ENCODE results near the gene FOXF2.

The FOXF2 gene

GRCh38 chr6:1376653-1377052 lies 12.7 kb upstream of the FOXF2 start:
- no peak overlapping the region for H3K4me3 ChIP-seq (ENCODE audit: low read length)
- no peak for DNase-seq (ENCODE audit: low read depth, low spot score)

GRCh38 chr6:1377526-1377925 lies 11.8 kb upstream of the FOXF2 start:
- DNase-seq (ENCODE audit: low read depth, low spot score), result no peak

GRCh38 chr6:1378065-1379016 lies 11.0 kb upstream of the FOXF2 start:
- H3K4me3 ChIP-seq (ENCODE audit: low read length), result no peak overlapping the region
- no peak for DNase-seq (ENCODE audit: low read depth, low spot score)

More at GRCh38 chr6:1377526-1377925, 11.8 kb upstream of the FOXF2 start:
- no peak overlapping the region for H3K4me3 ChIP-seq (ENCODE audit: low read length)

- no peak for DNase-seq (ENCODE audit: low read depth, low spot score)
Measured at GRCh38 chr6:1379017-1379787, 10.2 kb upstream of the FOXF2 start.

GRCh38 chr6:1379788-1380147 lies 9.6 kb upstream of the FOXF2 start:
- no peak overlapping the region for H3K4me3 ChIP-seq (ENCODE audit: low read length)
- no peak for DNase-seq (ENCODE audit: low read depth, low spot score)

More at GRCh38 chr6:1379017-1379787, 10.2 kb upstream of the FOXF2 start:
- no peak overlapping the region for H3K4me3 ChIP-seq (ENCODE audit: low read length)

- H3K4me3 ChIP-seq (ENCODE audit: low read length), result no peak overlapping the region
Measured at GRCh38 chr6:1380625-1381427, 8.6 kb upstream of the FOXF2 start.

GRCh38 chr6:1381481-1382330 lies 7.7 kb upstream of the FOXF2 start:
- H3K4me3 ChIP-seq (ENCODE audit: low read length), result no peak overlapping the region
- DNase-seq (ENCODE audit: low read depth, low spot score), result no peak

More at GRCh38 chr6:1380625-1381427, 8.6 kb upstream of the FOXF2 start:
- no peak for DNase-seq (ENCODE audit: low read depth, low spot score)

- no peak overlapping the region for H3K4me3 ChIP-seq (ENCODE audit: low read length)
- no peak for DNase-seq (ENCODE audit: low read depth, low spot score)
Measured at GRCh38 chr6:1382331-1382882, 7.0 kb upstream of the FOXF2 start.

- H3K4me3 ChIP-seq (ENCODE audit: low read length), result no peak overlapping the region
Measured at GRCh38 chr6:1382883-1383728, 6.3 kb upstream of the FOXF2 start.

GRCh38 chr6:1383729-1384548 lies 5.4 kb upstream of the FOXF2 start:
- DNase-seq (ENCODE audit: low read depth, low spot score), result no peak

More at GRCh38 chr6:1382883-1383728, 6.3 kb upstream of the FOXF2 start:
- DNase-seq (ENCODE audit: low read depth, low spot score), result no peak

GRCh38 chr6:1384549-1385128 lies 4.7 kb upstream of the FOXF2 start:
- no peak for DNase-seq (ENCODE audit: low read depth, low spot score)
- H3K4me3 ChIP-seq (ENCODE audit: low read length), result no peak overlapping the region

More at GRCh38 chr6:1383729-1384548, 5.4 kb upstream of the FOXF2 start:
- H3K4me3 ChIP-seq (ENCODE audit: low read length), result no peak overlapping the region

GRCh38 chr6:1385129-1386037 lies 4.0 kb upstream of the FOXF2 start:
- H3K4me3 ChIP-seq (ENCODE audit: low read length), result no peak overlapping the region
- no peak for DNase-seq (ENCODE audit: low read depth, low spot score)

- DNase-seq (ENCODE audit: low read depth, low spot score), result no peak
- H3K4me3 ChIP-seq (ENCODE audit: low read length), result no peak overlapping the region
Measured at GRCh38 chr6:1386038-1386709, 3.2 kb upstream of the FOXF2 start.

- no peak for DNase-seq (ENCODE audit: low read depth, low spot score)
- no peak overlapping the region for H3K4me3 ChIP-seq (ENCODE audit: low read length)
Measured at GRCh38 chr6:1387538-1387875, 1.9 kb upstream of the FOXF2 start.
